Nephron progenitor cell (in vitro differentiated cells): Measurements from ENCODE around the gene PCDHGB6.

Experiments used
- DNase-seq: peaks from one replicate; pipeline ENCODE4 v3.0.0; 2021
- H3K27ac Mint-ChIP-seq: 2 replicates; pipeline ENCODE4 v1.8.0; 2021; ENCODE audit warnings: mild to moderate bottlenecking, moderate library complexity, mixed read lengths
- H3K27me3 Mint-ChIP-seq: 2 replicates; pipeline ENCODE4 v1.8.0; 2021; ENCODE audit warnings: mild to moderate bottlenecking, low read depth, mixed read lengths; ENCODE audit not compliant: poor library complexity
- H3K36me3 Mint-ChIP-seq: 2 replicates; pipeline ENCODE4 v1.8.0; 2021; ENCODE audit warnings: low read depth, mixed read lengths
- H3K4me1 Mint-ChIP-seq: 2 replicates; pipeline ENCODE4 v1.8.0; 2021; ENCODE audit warnings: mixed read lengths
- H3K4me3 Mint-ChIP-seq: 2 replicates; pipeline ENCODE4 v1.8.0; 2021; ENCODE audit warnings: mild to moderate bottlenecking, moderate library complexity, mixed read lengths
- H3K9me3 Mint-ChIP-seq: 2 replicates; pipeline ENCODE4 v1.8.0; 2021; ENCODE audit warnings: mild to moderate bottlenecking, moderate library complexity, mixed read lengths
- TF ChIP-seq, protein P1 (sequence below): fragments of 200-600 bp; sonication (generic); IDR thresholded peaks from 2 replicates; pipeline ENCODE4 v1.5.0; 2021; ENCODE audit warnings: antibody characterized with exemption

Gene PCDHGB6

DNA sequence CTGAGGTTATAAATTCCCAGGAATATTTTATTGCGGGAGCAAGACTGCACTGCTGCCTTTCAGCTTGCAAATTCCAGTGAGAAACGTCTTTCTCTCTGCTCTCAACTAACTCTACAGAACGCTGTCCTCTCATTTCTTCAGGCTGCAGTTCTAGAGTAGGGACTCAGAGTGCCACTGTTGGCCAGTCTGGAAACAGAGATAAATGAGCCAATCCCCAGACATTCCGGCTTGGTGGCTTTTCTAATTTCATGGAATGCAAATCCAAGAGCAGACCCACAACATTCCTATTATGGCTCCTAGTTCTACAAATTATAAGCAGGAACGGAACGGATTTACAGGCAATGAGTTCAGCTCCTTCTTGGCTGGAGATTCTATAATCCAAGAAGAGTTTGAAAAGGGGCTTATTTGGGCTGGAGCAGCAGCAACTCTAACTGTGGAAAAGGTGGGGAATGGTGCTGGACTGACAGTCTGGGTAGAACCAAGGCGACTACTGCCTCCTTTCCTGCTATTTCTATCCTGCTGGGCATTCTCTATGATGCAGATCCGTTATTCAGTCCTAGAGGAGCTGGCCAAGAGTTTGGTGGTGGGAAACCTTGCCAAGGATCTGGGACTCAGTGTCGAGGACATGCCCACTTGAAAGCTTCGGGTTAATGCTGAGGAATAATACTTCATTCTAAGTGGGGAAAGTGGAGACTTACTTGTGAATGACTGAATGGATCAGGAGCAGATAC is 31.8 kb downstream of the PCDHGB6 start:
- Mint-ChIP-seq H3K9me3 (peaks cover 90% of the 10 kb centered on the region), H3K4me3 (no peak overlapping the region), H3K4me1 (no peaks in the 10 kb centered on the region), H3K36me3 (peaks cover 92% of the 10 kb centered on the region), H3K27me3 (no peaks in the 10 kb centered on the region), H3K27ac (no peak overlapping the region)
- TF ChIP-seq, protein P1, sequence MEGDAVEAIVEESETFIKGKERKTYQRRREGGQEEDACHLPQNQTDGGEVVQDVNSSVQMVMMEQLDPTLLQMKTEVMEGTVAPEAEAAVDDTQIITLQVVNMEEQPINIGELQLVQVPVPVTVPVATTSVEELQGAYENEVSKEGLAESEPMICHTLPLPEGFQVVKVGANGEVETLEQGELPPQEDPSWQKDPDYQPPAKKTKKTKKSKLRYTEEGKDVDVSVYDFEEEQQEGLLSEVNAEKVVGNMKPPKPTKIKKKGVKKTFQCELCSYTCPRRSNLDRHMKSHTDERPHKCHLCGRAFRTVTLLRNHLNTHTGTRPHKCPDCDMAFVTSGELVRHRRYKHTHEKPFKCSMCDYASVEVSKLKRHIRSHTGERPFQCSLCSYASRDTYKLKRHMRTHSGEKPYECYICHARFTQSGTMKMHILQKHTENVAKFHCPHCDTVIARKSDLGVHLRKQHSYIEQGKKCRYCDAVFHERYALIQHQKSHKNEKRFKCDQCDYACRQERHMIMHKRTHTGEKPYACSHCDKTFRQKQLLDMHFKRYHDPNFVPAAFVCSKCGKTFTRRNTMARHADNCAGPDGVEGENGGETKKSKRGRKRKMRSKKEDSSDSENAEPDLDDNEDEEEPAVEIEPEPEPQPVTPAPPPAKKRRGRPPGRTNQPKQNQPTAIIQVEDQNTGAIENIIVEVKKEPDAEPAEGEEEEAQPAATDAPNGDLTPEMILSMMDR: no peak
- DNase-seq: no peak

DNA sequence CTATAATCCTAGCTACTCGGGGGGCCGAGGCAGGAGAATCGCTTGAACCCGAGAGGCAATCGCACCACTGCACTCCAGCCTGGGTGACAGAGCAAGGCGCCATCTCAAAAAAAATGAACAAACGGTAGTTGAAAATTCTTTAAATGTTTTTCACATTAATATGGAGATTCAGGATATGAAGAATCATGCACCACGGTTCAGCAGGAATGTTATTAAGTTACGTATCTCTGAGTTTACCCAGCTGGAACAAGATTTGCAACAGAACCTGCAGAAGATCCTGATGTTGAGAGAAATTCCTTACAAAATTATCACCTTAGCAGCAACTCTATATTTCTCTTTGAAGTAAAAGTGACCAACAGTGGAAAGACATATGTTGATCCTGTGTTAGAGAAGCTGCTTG is 32.5 kb downstream of the PCDHGB6 start:
- Mint-ChIP-seq H3K4me3 (no peak overlapping the region), H3K27ac (no peak overlapping the region), H3K36me3 (peaks cover 92% of the 10 kb centered on the region), H3K27me3 (no peaks in the 10 kb centered on the region), H3K4me1 (no peaks in the 10 kb centered on the region), H3K9me3 (peaks cover 89% of the 10 kb centered on the region)
- TF ChIP-seq, protein P1: no peak
- no peak for DNase-seq

GRCh38 chr5:141441571-141442170 is 33.9 kb downstream of the PCDHGB6 start:
- H3K4me3 Mint-ChIP-seq: no peak overlapping the region
- H3K27me3 Mint-ChIP-seq: no peaks in the 10 kb centered on the region
- no peak for DNase-seq
- H3K9me3 Mint-ChIP-seq: peaks cover 89% of the 10 kb centered on the region
- TF ChIP-seq, protein P1: no peak
- no peaks in the 10 kb centered on the region for H3K4me1 Mint-ChIP-seq
- no peak overlapping the region for H3K27ac Mint-ChIP-seq
- peaks cover 92% of the 10 kb centered on the region for H3K36me3 Mint-ChIP-seq
